Common myeloid progenitor, CD34-positive (primary cell): ENCODE measurements around the gene CNNM3.

Source experiments
- CTCF ChIA-PET: fragments of 350-600 bp; sonication (Branson Sonifier 250); formaldehyde crosslinking; loops from one replicate; lab custom pipeline; 2021; ENCODE audit warnings: antibody characterized with exemption; lab: Charles Lee
- POLR2A ChIA-PET: fragments of 350-600 bp; sonication (Branson Sonifier 250); formaldehyde crosslinking; loops from one replicate; lab custom pipeline; 2021; ENCODE audit warnings: antibody characterized with exemption; lab: Charles Lee
- DNase-seq, 3 donors: peaks; one replicate each; pipeline versions ENCODE4 v3.0.0 to v3.0.0-alpha.2; 2013
- H3K27ac ChIP-seq, 2 experiments: 1 replicate in 1 of 2; 2 replicates in 1 of 2; pipeline ENCODE4 v1.7.0; 2013; ENCODE audit warnings: inconsistent platforms in 2 of 2, low read length in 2 of 2, mild to moderate bottlenecking in 2 of 2, low read depth in 1 of 2, moderate library complexity in 1 of 2; ENCODE audit not compliant: severe bottlenecking in 2 of 2, insufficient read depth in 1 of 2, poor library complexity in 1 of 2
- H3K27me3 ChIP-seq, 5 experiments: replicated peaks in 2 of 5; 1 replicate in 3 of 5; 2 replicates in 2 of 5; pipeline versions ENCODE4 v1.6.1 to v1.7.0; 2013; ENCODE audit warnings: low read length in 4 of 5, mild to moderate bottlenecking in 2 of 5, moderate library complexity in 2 of 5, inconsistent platforms in 1 of 5; ENCODE audit not compliant: insufficient read depth in 5 of 5, control insufficient read depth in 4 of 5
- H3K36me3 ChIP-seq, 4 experiments: 1 replicate in 2 of 4; 2 replicates in 2 of 4; pipeline versions ENCODE4 v1.6.1 to v1.7.0; 2013; ENCODE audit warnings: low read length in 3 of 4, control low read depth in 1 of 4, mild to moderate bottlenecking in 1 of 4; ENCODE audit not compliant: control insufficient read depth in 4 of 4, insufficient read depth in 4 of 4
- H3K4me1 ChIP-seq, 4 experiments: 1 replicate in 3 of 4; 2 replicates in 1 of 4; pipeline versions ENCODE4 v1.6.1 to v1.7.1; 2013; ENCODE audit warnings: low read length in 3 of 4, mild to moderate bottlenecking in 3 of 4, control low read depth in 1 of 4, inconsistent platforms in 1 of 4, moderate library complexity in 1 of 4; ENCODE audit not compliant: control insufficient read depth in 4 of 4, insufficient read depth in 4 of 4; ENCODE audit errors: control extremely low read depth in 1 of 4
- H3K4me3 ChIP-seq, 7 experiments: 1 replicate in 4 of 7; 2 replicates in 3 of 7; pipeline versions ENCODE4 v1.5.1 to v1.7.0; 2013; ENCODE audit warnings: mild to moderate bottlenecking in 7 of 7, low read length in 6 of 7, moderate library complexity in 6 of 7, inconsistent platforms in 2 of 7, low read depth in 2 of 7, control low read depth in 1 of 7; ENCODE audit not compliant: insufficient read depth in 4 of 7, control insufficient read depth in 1 of 7; ENCODE audit errors: extremely low read depth in 1 of 7
- H3K9me3 ChIP-seq, 5 experiments: 1 replicate in 4 of 5; 2 replicates in 1 of 5; pipeline versions ENCODE4 v1.6.1 to v1.7.1; 2013; ENCODE audit warnings: low read length in 4 of 5, mild to moderate bottlenecking in 2 of 5, inconsistent platforms in 1 of 5, low read depth in 1 of 5, moderate library complexity in 1 of 5; ENCODE audit not compliant: control insufficient read depth in 4 of 5, insufficient read depth in 2 of 5; ENCODE audit errors: control extremely low read depth in 1 of 5
- WGBS: methylation state at CpG from one replicate; pipeline ENCODE4 v1.1.5; 2013; ENCODE audit not compliant: insufficient coverage; 5-methylcytosine and 5-hydroxymethylcytosine counted together

The CNNM3 gene

DNA sequence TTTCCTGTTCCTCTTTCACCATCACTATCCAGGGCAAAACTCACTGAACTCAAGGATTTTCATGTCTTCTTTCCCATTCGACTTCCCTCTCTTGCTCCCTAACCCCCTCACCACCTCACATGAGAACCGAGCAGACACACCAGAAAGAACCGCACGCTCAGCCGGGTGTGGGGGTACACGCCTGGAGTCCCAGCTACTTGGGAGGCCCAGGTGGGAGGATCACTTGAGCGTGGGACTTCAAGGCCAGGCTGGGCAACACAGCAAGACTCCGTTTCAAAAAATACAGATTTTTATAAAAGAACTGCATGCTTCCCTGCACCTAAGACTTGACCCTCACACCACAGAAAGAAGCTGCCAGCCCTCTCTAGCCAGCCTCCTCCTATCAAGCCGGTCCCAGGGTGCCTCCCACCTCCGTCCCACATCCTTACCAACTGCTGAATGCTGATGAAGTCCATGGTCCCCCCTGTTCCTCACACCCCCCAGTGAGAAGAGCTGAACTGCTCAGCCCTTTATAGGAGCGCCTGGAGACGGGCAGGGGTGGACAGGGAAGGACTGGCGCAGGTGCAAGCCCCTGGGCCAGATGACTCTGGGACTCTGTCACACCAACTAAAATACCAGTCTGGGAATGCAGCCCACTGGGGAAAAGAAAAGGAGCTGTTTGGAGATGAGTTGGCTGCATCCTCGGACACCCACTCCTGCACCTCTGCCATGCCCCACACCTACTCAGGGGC is 27.6 kb downstream of the CNNM3 start, which contains the start of gene ANKRD23:
ANKRD23 (minus strand) TSS at position 484 of the 731 bp plus-strand sequence; CDS start at position 455, 29 bp downstream.
- ChIA-PET POLR2A (interaction anchor here (0.9 kb wide), 1 partner anchor 14 kb away, joined by 4 read pairs; the partner anchor contains the start of gene ANKRD39), CTCF (interaction anchor here (1.2 to 2.1 kb wide), 4 partner anchors 10 to 18 kb away, joined by 3 to 11 read pairs (median 4); partner anchors contain the start of gene ANKRD39)
- peaks cover 7 to 28% (median 15%) of the 10 kb centered on the region in 4 experiments for H3K36me3 ChIP-seq
- WGBS = 100% methylated on average over 3 of the region's 14 CpGs
- no peak for DNase-seq
- H3K4me1 ChIP-seq = peaks cover 0 to 19% (median 13%) of the 10 kb centered on the region in 4 experiments
- H3K4me3 ChIP-seq = no peak within 1 kb of the TSS
- H3K27ac ChIP-seq = no peak within 1 kb of the TSS
- H3K9me3 ChIP-seq = no peaks in the 10 kb centered on the region
- H3K27me3 ChIP-seq = no peaks in the 10 kb centered on the region

DNA sequence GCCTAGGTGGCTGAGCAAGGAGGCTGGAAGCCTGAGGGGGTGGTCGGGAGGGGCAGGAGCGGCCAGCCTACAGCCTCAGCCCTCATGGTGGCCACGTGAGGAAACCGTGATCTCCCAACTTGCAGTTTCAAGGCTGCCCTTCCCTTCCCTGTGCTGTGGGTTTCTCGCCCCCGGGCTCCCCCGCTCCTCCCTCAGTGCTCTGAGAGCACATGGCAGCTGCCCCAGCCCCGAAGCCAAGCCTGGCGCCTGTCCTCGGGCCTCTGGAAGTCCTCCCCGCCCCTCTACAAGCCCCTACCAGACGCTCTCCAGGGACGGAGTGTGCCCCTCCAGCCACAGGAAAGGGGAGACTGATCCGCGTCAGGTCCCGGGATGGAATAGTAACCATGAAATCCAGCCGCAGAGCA is 28.3 kb downstream of the CNNM3 start:
- no peaks in the 10 kb centered on the region for H3K9me3 ChIP-seq
- H3K36me3 ChIP-seq = peaks cover 7 to 30% (median 15%) of the 10 kb centered on the region in 4 experiments
- CTCF ChIA-PET = interaction anchor here (1.2 to 1.5 kb wide), 2 partner anchors 14 to 17 kb away, joined by 3 to 6 read pairs; partner anchors contain the start of gene ANKRD39
- WGBS = 93% methylated on average over 14 of the region's 17 CpGs
- H3K4me3 ChIP-seq = no peak overlapping the region
- no peak overlapping the region for H3K27ac ChIP-seq
- DNase-seq = no peak
- H3K4me1 ChIP-seq = peaks cover 0 to 12% (median 6%) of the 10 kb centered on the region in 4 experiments
- H3K27me3 ChIP-seq = no peaks in the 10 kb centered on the region
- POLR2A ChIA-PET = interaction anchor here (0.9 kb wide), 1 partner anchor 13 kb away, joined by 4 read pairs; the partner anchor contains the start of gene ANKRD39

DNA sequence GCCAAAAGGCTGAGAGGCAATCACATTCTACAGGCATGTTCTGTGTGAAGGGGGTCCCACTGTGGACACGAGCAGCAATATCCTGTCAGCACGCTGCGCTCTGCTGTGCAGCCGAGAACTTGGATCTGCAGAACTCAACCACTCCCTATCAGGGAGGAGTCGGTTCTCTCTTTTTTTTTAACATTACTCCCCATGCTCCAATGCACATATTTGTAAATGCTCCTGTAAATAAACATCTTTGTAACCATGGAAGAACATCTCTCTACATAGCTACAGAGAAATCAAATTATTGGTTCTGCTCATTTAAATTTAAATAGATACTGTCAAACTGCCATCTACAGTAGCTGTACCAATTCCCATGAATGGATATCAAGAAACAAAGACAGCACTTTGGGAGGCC is 30.8 kb downstream of the CNNM3 start:
- Histone ChIP-seq H3K4me1 (peaks cover 0 to 4% (median 0%) of the 10 kb centered on the region in 4 experiments), H3K27ac (no peak overlapping the region), H3K27me3 (no peaks in the 10 kb centered on the region), H3K9me3 (no peaks in the 10 kb centered on the region), H3K36me3 (peaks cover 11 to 41% (median 23%) of the 10 kb centered on the region in 4 experiments), H3K4me3 (no peak overlapping the region)
- ChIA-PET CTCF (interaction anchor here (0.8 kb wide), 1 partner anchor 114 kb away, joined by 3 read pairs; no protein-coding TSS in a partner anchor), POLR2A (no interaction called here)
- 96% methylated on average over 5 of the region's 5 CpGs for WGBS
- DNase-seq = no peak

DNA sequence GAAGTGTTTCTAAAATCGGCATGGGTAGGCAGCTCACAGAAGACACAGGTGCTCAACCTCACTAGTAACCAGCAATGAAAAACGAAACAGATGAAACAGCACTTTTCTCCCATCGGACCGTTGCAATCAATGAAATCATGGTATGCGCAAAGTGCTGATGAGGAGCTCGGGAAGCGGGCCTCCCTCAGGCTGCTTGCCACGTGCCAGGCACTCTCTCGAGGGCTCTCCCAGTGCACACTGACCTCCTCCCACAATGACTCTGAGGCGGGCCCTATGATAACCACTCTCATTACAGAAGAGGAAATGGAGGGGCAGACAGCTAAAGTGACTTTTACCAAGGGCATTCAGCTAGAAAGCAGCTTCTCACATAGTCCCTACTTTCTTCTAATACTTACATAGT is 31.5 kb downstream of the CNNM3 start:
- CTCF ChIA-PET = interaction anchor here (0.8 to 1.1 kb wide), 2 partner anchors 10 to 114 kb away, joined by 3 to 5 read pairs; partner anchors contain the start of gene ANKRD39
- no peak for DNase-seq
- POLR2A ChIA-PET = no interaction called here
- Histone ChIP-seq H3K9me3 (no peaks in the 10 kb centered on the region), H3K36me3 (peaks cover 12 to 44% (median 26%) of the 10 kb centered on the region in 4 experiments), H3K27ac (no peak overlapping the region), H3K4me3 (no peak overlapping the region), H3K27me3 (no peaks in the 10 kb centered on the region), H3K4me1 (peaks cover 0 to 4% (median 0%) of the 10 kb centered on the region in 4 experiments)
- 95% methylated on average over 10 of the region's 10 CpGs for WGBS

DNA sequence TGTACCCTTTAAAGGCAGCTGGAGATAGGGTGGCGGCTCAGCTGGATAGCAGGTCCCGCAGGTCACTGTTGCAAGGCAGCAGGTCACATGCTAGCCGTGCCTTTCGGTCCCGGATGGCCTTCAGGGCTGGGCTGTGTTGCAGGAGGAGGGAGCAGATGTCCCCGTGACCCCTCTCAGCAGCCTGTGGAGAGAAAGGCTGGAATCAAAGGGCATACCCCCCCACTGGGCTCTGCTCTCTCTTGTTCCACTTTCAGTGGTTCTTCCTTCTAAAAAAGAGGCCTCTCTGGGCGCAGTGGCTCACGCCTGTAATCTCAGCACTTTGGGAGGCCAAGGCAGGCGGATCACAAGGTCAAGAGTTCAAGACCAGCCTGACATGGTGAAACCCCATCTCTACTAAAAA is 32.2 kb downstream of the CNNM3 start:
- H3K4me3 ChIP-seq = no peak overlapping the region
- ChIA-PET POLR2A (no interaction called here), CTCF (interaction anchor here (1.1 kb wide), 1 partner anchor 9 kb away, joined by 5 read pairs; the partner anchor contains the start of gene ANKRD39)
- no peak for DNase-seq
- H3K4me1 ChIP-seq = peaks cover 0 to 4% (median 0%) of the 10 kb centered on the region in 4 experiments
- no peaks in the 10 kb centered on the region for H3K27me3 ChIP-seq
- WGBS = 92% methylated on average over 8 of the region's 9 CpGs
- H3K9me3 ChIP-seq = no peaks in the 10 kb centered on the region
- no peak overlapping the region for H3K27ac ChIP-seq
- peaks cover 12 to 51% (median 32%) of the 10 kb centered on the region in 4 experiments for H3K36me3 ChIP-seq

DNA sequence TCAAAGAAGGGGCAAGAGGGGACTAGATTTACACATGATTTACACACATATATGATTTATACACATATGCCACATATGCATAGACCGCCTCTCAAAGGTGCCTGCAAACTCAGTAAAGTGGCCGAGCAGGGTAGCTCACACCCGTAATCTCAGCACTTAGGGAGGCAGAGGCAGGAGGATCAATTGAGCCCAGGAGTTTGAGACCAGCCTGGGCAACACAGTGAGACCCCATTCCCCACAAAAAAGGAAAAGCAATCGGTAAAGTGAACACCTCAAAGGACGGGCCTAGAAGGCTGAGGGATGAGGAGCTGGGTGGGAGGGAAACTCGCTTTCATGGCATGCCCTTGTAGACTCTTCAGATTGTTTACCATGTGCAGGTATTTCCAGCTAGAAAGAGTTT is 36.6 kb downstream of the CNNM3 start:
- 96% methylated on average over 5 of the region's 6 CpGs for WGBS
- ChIA-PET POLR2A (interaction anchor here (0.6 kb wide), 1 partner anchor 256 kb away, joined by 4 read pairs; no protein-coding TSS in a partner anchor), CTCF (interaction anchor here (0.8 to 2.5 kb wide), 5 partner anchors 11 to 107 kb away, joined by 3 to 9 read pairs (median 3); no protein-coding TSS in a partner anchor)
- H3K4me3 ChIP-seq = no peak overlapping the region
- no peaks in the 10 kb centered on the region for H3K9me3 ChIP-seq
- DNase-seq = no peak
- H3K36me3 ChIP-seq = peaks cover 11 to 49% (median 32%) of the 10 kb centered on the region in 4 experiments
- H3K4me1 ChIP-seq = peaks cover 2 to 19% (median 16%) of the 10 kb centered on the region in 4 experiments
- H3K27me3 ChIP-seq = no peaks in the 10 kb centered on the region
- H3K27ac ChIP-seq = no peak overlapping the region
